B cell (primary cell): ENCODE results near the gene XYLT1. TPM values are rescaled to one million over a fixed set of nuclear protein-coding genes. Genes with fewer than 3 reads are reported as not detected.

Experiments
- ATAC-seq: fragments of 200-7000 bp; cut with Tn5 transposase; one replicate; pipeline ENCODE4 v1.10.0; 2021; ENCODE audit warnings: low read depth, mild to moderate bottlenecking, moderate number of reproducible peaks, moderate library complexity
- CTCF ChIA-PET: fragments of 350-600 bp; sonication (Branson Sonifier 250); formaldehyde crosslinking; loops from one replicate; lab custom pipeline; 2021; ENCODE audit warnings: antibody characterized with exemption, inconsistent platforms; lab: Charles Lee
- POLR2A ChIA-PET: fragments of 350-600 bp; sonication (Branson Sonifier 250); formaldehyde crosslinking; loops from one replicate; lab custom pipeline; 2021; ENCODE audit warnings: antibody characterized with exemption; lab: Charles Lee
- DNase-seq: peaks from one replicate; pipeline ENCODE4 v3.0.0; 2013
- H2AFZ ChIP-seq: 2 replicates; pipeline ENCODE4 v1.6.1; 2012; ENCODE audit warnings: mild to moderate bottlenecking, low read depth, low read length; ENCODE audit not compliant: insufficient read depth, poor library complexity, severe bottlenecking
- H3K27ac ChIP-seq, 2 donors: 1 replicate in 1 of 2; 2 replicates in 1 of 2; pipeline ENCODE4 v1.5.1; 2012 to 2013; ENCODE audit warnings: low read length in 2 of 2, mild to moderate bottlenecking in 2 of 2, moderate library complexity in 1 of 2
- H3K27me3 ChIP-seq, 4 experiments: fragments of 200-600 bp in 1 of 4; sonication (generic) in 1 of 4; replicated peaks in 1 of 4; 1 replicate in 2 of 4; 2 replicates in 2 of 4; pipeline versions ENCODE4 v1.6.1 to v1.7.0; 2013 to 2016; ENCODE audit warnings: low read length in 3 of 4, mild to moderate bottlenecking in 2 of 4, mixed read lengths in 1 of 4, moderate library complexity in 1 of 4; ENCODE audit not compliant: insufficient read depth in 4 of 4, control insufficient read depth in 3 of 4; ENCODE audit errors: control extremely low read depth in 1 of 4
- H3K36me3 ChIP-seq, 2 experiments: replicated peaks in 1 of 2; 1 replicate in 1 of 2; 2 replicates in 1 of 2; pipeline versions ENCODE4 v1.6.1 to v1.7.1; 2013; ENCODE audit warnings: low read length in 1 of 2; ENCODE audit not compliant: insufficient read depth in 2 of 2, control insufficient read depth in 1 of 2; ENCODE audit errors: control extremely low read depth in 1 of 2, extremely low read depth in 1 of 2
- H3K4me1 ChIP-seq, 2 donors: fragments of 200-600 bp in 1 of 2; sonication (generic) in 1 of 2; 1 replicate in 1 of 2; 2 replicates in 1 of 2; pipeline versions ENCODE4 v1.5.1 to v1.6.1; 2013 to 2017; ENCODE audit warnings: low read length in 2 of 2; ENCODE audit not compliant: control insufficient read depth in 2 of 2, insufficient read depth in 2 of 2
- H3K4me2 ChIP-seq: replicated peaks from 2 replicates; pipeline ENCODE3; 2012; ENCODE audit warnings: mild to moderate bottlenecking, low read depth, low read length; ENCODE audit not compliant: poor library complexity, severe bottlenecking
- H3K4me3 ChIP-seq, 5 experiments: fragments of 200-600 bp in 1 of 5; sonication (generic) in 1 of 5; 1 replicate in 3 of 5; 2 replicates in 2 of 5; pipeline versions ENCODE4 v1.5.1 to v1.7.0; 2011 to 2016; ENCODE audit warnings: low read length in 4 of 5, mild to moderate bottlenecking in 4 of 5, low read depth in 2 of 5, control low read depth in 1 of 5, moderate library complexity in 1 of 5; ENCODE audit not compliant: insufficient read depth in 1 of 5; ENCODE audit errors: control extremely low read depth in 1 of 5, extremely low read depth in 1 of 5
- H3K79me2 ChIP-seq: fragments of 200-600 bp; sonication (generic); one replicate; pipeline ENCODE4 v1.6.0; 2016; ENCODE audit warnings: low read length; ENCODE audit not compliant: control insufficient read depth, insufficient read depth
- H3K9ac ChIP-seq: fragments of 200-600 bp; sonication (generic); 2 replicates; pipeline ENCODE4 v1.6.1; 2017; ENCODE audit warnings: mild to moderate bottlenecking, low read length, moderate library complexity
- H3K9me3 ChIP-seq, 3 donors: one replicate each; pipeline versions ENCODE4 v1.6.1 to v1.7.1; 2013; ENCODE audit warnings: low read length in 2 of 3; ENCODE audit not compliant: control insufficient read depth in 2 of 3, insufficient read depth in 1 of 3; ENCODE audit errors: control extremely low read depth in 1 of 3
- H4K20me1 ChIP-seq: 2 replicates; pipeline ENCODE4 v1.6.0; 2012; ENCODE audit warnings: mild to moderate bottlenecking, low read length; ENCODE audit not compliant: insufficient read depth, control insufficient read depth, poor library complexity, severe bottlenecking
- H3K27ac Mint-ChIP-seq: one replicate; pipeline ENCODE4 v1.8.0; 2021; ENCODE audit warnings: mixed read lengths
- H3K27me3 Mint-ChIP-seq: one replicate; pipeline ENCODE4 v1.8.0; 2021; ENCODE audit warnings: mixed read lengths
- H3K4me1 Mint-ChIP-seq: one replicate; pipeline ENCODE4 v1.8.0; 2021; ENCODE audit warnings: mixed read lengths
- H3K4me3 Mint-ChIP-seq: one replicate; pipeline ENCODE4 v1.8.0; 2021; ENCODE audit warnings: mixed read lengths
- H3K9me3 Mint-ChIP-seq: one replicate; pipeline ENCODE4 v1.8.0; 2022; ENCODE audit warnings: mixed read lengths; ENCODE audit not compliant: insufficient read depth
- CTCF ChIP-seq: fragments of 200-600 bp; IDR thresholded peaks from one replicate; pipeline ENCODE4 v1.8.0; 2022; ENCODE audit warnings: antibody characterized with exemption, mild to moderate bottlenecking
- EZH2 ChIP-seq: IDR thresholded peaks from 2 replicates; pipeline ENCODE4 v1.6.1; 2012; ENCODE audit warnings: borderline replicate concordance, low read depth, mild to moderate bottlenecking, moderate library complexity, low read length; ENCODE audit not compliant: insufficient read depth, poor library complexity, severe bottlenecking
- WGBS: methylation state at CpG from one replicate; pipeline ENCODE4 v1.1.5; 2013; ENCODE audit warnings: missing lambda C conversion rate; ENCODE audit not compliant: insufficient coverage; 5-methylcytosine and 5-hydroxymethylcytosine counted together
- intact Hi-C: fragments of 100-400 bp; cut with micrococcal nuclease; formaldehyde crosslinking; loops from one replicate; pipeline ENCODE4 v1.10.0; 2022
- polyA plus RNA-seq: library from polyadenylated mRNA; depleted of rRNA; stranded (reverse); fragments of >200 nt; gene quantifications from 2 replicates; pipeline ENCODE4 v1.2.3, GENCODE V29; 2012
- total RNA-seq, 2 donors: library from RNA; stranded (reverse); fragments of 120-200 nt in 1 of 2; gene quantifications; 1 replicate in 1 of 2; 2 replicates in 1 of 2; pipeline versions ENCODE4 v1.2.3 to v1.2.4, GENCODE V29; 2013 to 2022

The XYLT1 gene
- total and polyA plus RNA-seq, 2 donors (not counting 1 experiment from before 2014, with no cell fraction given), result 8.7 to 59.6 TPM

DNA sequence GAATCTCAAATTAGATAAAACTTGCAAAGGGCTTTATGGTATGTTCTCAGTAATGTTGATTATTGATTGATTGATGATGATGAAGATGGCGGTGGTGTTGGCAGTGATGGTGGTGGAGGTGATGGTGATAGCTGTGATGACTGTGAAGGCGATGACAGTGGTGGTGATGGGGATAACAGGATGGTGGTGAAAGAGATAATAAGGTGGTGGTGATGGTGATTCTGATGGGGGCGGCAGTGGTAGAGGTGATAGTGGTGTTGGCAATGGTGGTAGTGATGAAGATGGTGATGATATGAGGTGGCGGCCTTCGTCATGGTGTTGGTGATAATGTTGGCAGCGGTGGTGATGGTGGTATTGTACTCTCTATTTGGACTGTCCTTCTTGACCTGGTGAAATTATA, 238.3 kb downstream of the XYLT1 start:
- Histone ChIP-seq H3K4me3 (no peak overlapping the region), H3K27ac (no peak overlapping the region), H3K36me3 (peaks cover 0 to 7% of the 10 kb centered on the region in 2 experiments), H3K27me3 (no peaks in the 10 kb centered on the region), H4K20me1 (peaks cover 45% of the 10 kb centered on the region), H3K4me1 (peaks cover 13 to 16% of the 10 kb centered on the region in 2 donors), H3K4me2 (no peak overlapping the region), H2AFZ (no peak overlapping the region), H3K79me2 (peaks cover 57% of the 10 kb centered on the region), H3K9me3 (no peaks in the 10 kb centered on the region), H3K9ac (no peak overlapping the region)
- intact Hi-C loops, result no loop called here
- ChIA-PET POLR2A (no interaction called here), CTCF (no interaction called here)
- H3K27ac Mint-ChIP-seq, result no peak overlapping the region
- DNase-seq, result no peak
- H3K9me3 Mint-ChIP-seq, result no peaks in the 10 kb centered on the region
- no peaks in the 10 kb centered on the region for H3K27me3 Mint-ChIP-seq
- ATAC-seq, result no peak
- H3K4me1 Mint-ChIP-seq, result peaks cover 26% of the 10 kb centered on the region
- no peak overlapping the region for H3K4me3 Mint-ChIP-seq
- TF ChIP-seq EZH2 (no peak), CTCF (no peak)
- 97% methylated on average over 3 of the region's 6 CpGs for WGBS

DNA sequence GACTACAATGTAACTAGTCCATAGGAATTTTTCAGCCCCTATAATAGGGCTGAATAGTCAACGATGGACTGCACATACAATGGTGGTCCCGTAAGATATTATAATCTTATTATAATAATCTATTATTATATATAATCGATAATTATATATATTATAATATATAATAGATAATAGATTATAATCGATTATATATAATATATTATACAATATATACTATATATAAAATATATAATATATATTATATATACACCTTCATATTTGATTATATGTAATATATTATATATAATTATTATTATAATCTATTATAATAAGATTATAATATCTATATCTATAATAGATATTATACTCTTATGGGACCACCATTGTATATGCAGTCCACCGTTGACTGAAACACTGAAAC, 238.8 kb downstream of the XYLT1 start:
- Histone ChIP-seq H3K36me3 (peaks cover 0 to 7% of the 10 kb centered on the region in 2 experiments), H2AFZ (no peak overlapping the region), H3K9me3 (no peaks in the 10 kb centered on the region), H3K4me2 (no peak overlapping the region), H3K27ac (no peak overlapping the region), H3K4me3 (no peak overlapping the region), H4K20me1 (peaks cover 43% of the 10 kb centered on the region), H3K79me2 (peaks cover 60% of the 10 kb centered on the region), H3K9ac (no peak overlapping the region), H3K27me3 (no peaks in the 10 kb centered on the region), H3K4me1 (peaks cover 9 to 10% of the 10 kb centered on the region in 2 donors)
- DNase-seq, result no peak
- Mint-ChIP-seq H3K27me3 (no peaks in the 10 kb centered on the region), H3K4me3 (no peak overlapping the region), H3K4me1 (peaks cover 22% of the 10 kb centered on the region), H3K27ac (no peak overlapping the region), H3K9me3 (no peaks in the 10 kb centered on the region)
- no peak for ATAC-seq
- WGBS, result no CpG with 5 or more reads among the region's 5 CpGs
- TF ChIP-seq EZH2 (no peak), CTCF (no peak)
- intact Hi-C loops, result no loop called here
- ChIA-PET CTCF (no interaction called here), POLR2A (no interaction called here)
